Measurements from ENCODE around the gene GPC2. TPM values are rescaled to one million over a fixed set of nuclear protein-coding genes. Genes with fewer than 3 reads are reported as not detected.

Gene GPC2
- total and polyA plus RNA-seq, 2 donors (not counting 3 experiments of a cell fraction or from before 2014, with no cell fraction given), result 9.2 to 17.5 TPM

DNA sequence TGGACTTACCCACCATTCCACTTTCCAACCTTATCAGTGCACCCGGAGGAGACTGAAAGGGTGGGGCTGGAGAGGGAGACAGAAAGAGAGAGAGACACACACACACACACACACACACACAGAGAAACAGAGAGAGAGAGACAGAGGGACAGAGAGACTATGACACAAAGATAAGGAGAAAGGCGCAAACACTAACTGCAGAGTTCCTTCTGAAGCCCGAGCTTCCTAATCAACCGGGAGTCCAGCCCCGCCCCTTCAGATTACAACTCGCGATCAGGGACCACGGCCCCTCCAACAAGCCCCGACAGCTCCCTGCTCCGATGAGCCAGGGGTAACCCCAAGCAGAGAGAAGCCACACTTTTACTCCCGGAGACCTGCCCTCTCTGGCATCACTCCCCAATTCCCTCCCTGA is 9.3 kb downstream of the GPC2 start:
- peak overlapping the region; percentile 88 for H2AFZ ChIP-seq (ENCODE audit: low read depth, low read length)
- DNase-seq (ENCODE audit: low read depth, low spot score), result no peak
- CTCF ChIA-PET, result interaction anchor here (0.8 to 4.4 kb wide), 9 partner anchors 9 to 37 kb away, joined by 3 to 17 read pairs (median 5); partner anchors contain the start of genes GPC2, LAMTOR4, STAG3 and TRAPPC14
- FAIRE-seq, result no peak
- no peaks in the 10 kb centered on the region for H3K9me1 ChIP-seq (replicated peaks; ENCODE audit: control insufficient read depth, extremely low read depth, insufficient read depth, low read length)
- intact Hi-C loops (cut with micrococcal nuclease), result loop anchor here (1.0 kb wide), 1 partner anchor 10 kb away; the partner anchor contains the start of gene TRAPPC14
- peak overlapping the region; percentile 84 for H3K4me2 ChIP-seq (ENCODE audit: insufficient read depth, low read length)
- no peaks in the 10 kb centered on the region for H3K9me3 ChIP-seq (replicated peaks; ENCODE audit: control insufficient read depth, insufficient read depth, low read length)
- no TSS peak for BruUV-seq (replicated peaks)
- H3K4me3 ChIP-seq (replicated peaks in 1 of 3; ENCODE audit: insufficient read depth in 1 of 3, low read depth in 1 of 3, low read length in 3 of 3), result peak overlapping the region; percentile 34 to 67 (median 55)
- POLR2A ChIA-PET, result no interaction called here
- TF ChIP-seq FOS (IDR thresholded peaks at IDR 0.05; ENCODE audit: borderline replicate concordance, insufficient read depth, low read length), result no peak
- TF ChIP-seq POLR2A (IDR thresholded peaks at IDR 0.05; ENCODE audit: low read depth, low read length), result peak; percentile 28
- TF ChIP-seq MYC (IDR thresholded peaks at IDR 0.05; ENCODE audit: low read depth, low read length), result no peak
- TF ChIP-seq, protein P1, sequence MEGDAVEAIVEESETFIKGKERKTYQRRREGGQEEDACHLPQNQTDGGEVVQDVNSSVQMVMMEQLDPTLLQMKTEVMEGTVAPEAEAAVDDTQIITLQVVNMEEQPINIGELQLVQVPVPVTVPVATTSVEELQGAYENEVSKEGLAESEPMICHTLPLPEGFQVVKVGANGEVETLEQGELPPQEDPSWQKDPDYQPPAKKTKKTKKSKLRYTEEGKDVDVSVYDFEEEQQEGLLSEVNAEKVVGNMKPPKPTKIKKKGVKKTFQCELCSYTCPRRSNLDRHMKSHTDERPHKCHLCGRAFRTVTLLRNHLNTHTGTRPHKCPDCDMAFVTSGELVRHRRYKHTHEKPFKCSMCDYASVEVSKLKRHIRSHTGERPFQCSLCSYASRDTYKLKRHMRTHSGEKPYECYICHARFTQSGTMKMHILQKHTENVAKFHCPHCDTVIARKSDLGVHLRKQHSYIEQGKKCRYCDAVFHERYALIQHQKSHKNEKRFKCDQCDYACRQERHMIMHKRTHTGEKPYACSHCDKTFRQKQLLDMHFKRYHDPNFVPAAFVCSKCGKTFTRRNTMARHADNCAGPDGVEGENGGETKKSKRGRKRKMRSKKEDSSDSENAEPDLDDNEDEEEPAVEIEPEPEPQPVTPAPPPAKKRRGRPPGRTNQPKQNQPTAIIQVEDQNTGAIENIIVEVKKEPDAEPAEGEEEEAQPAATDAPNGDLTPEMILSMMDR (IDR thresholded peaks at IDR 0.05; ENCODE audit: extremely low read depth in 1 of 2, insufficient read depth in 1 of 2, low read depth in 1 of 2, low read length in 2 of 2), result no peak
- H3K27ac ChIP-seq (ENCODE audit: insufficient read depth, low read depth, low read length), result no peak overlapping the region
- H4K20me1 ChIP-seq (replicated peaks; ENCODE audit: control insufficient read depth, extremely low read depth, insufficient read depth, low read length), result no peaks in the 10 kb centered on the region
- dilution Hi-C loops (cut with MboI; ENCODE audit: extremely low pct_ligation_motif_present, low sequenced_read_pairs), result no loop called here
- H3K79me2 ChIP-seq (ENCODE audit: control insufficient read depth, insufficient read depth, low read length), result no peaks in the 10 kb centered on the region
- no peaks in the 10 kb centered on the region for H3K36me3 ChIP-seq (ENCODE audit: control insufficient read depth in 2 of 2, extremely low read depth in 1 of 2, insufficient read depth in 2 of 2, low read length in 2 of 2)
- H3K4me1 ChIP-seq (ENCODE audit: control insufficient read depth, extremely low read depth, insufficient read depth, low read length), result peaks cover 14% of the 10 kb centered on the region
- H3K27me3 ChIP-seq (ENCODE audit: control insufficient read depth in 2 of 2, insufficient read depth in 2 of 2, low read length in 2 of 2), result peaks cover 5 to 15% of the 10 kb centered on the region in 2 experiments
- no peak overlapping the region for H3K9ac ChIP-seq (replicated peaks; ENCODE audit: extremely low read depth, insufficient read depth, low read length)
